Activated effector memory CD4-positive, alpha-beta T cell treated with Interleukin-2 at 50 U/mL for 16 hours (primary cell): ENCODE measurements around the gene M6PR.
"Not testable (repeated sequence)": the region's sequence is repeated elsewhere in the genome, so short reads cannot be mapped to it uniquely, and the experiment has no call there.

ENCODE experiments used
- DNase-seq: peaks from one replicate; pipeline ENCODE4 v3.0.0-alpha.2; 2020

The M6PR gene

DNA sequence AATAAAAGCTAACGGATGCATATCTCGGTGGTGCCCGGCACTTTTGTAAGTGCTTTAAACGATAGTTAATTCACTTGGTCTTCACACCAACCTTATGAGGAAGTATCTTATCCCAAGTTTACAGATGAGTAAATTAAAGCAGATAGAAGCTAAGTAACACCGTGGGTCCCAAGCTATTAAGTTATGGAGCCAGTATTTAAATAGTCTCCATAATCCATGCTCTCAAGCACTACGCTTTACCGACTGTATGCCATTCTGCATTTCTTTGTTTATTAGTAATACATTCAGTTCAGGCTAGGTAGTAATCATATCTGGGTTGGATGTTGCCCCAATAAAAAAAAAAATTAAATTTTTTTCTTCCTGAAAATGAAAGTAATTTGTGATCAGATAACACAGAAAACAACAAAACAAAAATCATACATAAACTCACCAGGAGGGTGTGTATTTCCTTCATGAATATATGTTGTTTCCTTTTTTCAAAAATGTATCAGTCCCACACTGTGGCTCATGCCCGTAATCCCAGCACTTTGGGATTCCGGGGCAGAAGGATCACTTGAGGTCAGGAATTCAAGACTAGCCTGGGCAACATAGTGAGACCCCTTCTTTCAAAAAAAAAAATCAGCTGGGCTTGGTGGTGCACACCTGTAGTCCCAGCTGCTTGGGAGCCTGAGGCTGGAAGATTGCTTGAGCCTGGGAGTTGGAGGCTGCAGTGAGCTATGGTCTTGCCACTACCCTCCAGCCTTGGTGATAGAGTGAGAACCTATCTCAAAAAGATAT, 1.4 kb upstream of the M6PR start:
- no peak for DNase-seq

DNA sequence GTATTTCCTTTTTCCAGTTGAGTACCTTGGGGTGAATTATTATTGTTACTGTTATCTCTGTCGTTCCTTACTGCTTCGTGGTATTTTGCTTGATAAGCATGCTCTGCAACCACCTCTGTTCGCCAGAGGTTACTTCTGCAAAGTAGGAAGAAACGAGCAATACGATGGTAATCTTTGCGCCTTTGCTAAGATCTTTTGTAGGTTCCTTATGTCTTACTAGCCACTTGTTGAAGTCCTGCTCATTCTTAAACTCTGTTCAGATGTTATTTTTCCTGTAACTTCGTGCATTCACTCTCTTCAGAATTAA, 729 bp upstream of the M6PR start:
- DNase-seq: no peak

DNA sequence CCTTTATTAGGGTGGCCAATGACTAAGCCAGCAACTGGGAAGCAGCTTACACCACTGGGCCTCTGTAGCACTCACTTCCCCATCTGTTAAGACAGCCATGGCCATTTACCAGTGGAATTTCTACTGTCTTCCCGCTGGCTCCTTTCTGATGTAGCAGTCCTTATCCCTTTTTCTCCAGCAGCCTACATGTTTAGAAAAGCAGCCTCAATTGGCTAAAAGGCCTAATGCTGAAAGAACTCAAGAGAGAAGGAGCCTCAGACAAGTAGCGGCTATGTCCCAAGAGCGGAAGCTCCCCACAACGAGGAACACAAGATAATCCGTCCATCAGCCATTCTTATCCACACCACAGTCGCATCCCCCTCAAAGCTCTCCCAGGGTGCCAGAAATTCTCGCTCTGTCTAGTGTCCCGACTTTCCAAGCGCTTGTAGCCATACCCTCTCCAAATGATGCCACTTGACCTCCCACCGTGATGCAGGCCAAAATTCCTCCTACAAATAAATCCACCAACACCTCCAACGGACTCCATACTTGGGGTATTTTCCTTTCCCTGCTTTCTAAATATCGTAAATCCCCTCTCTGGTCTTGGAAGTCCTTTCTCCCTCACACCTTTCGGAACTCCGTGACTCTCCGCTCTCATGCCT, 624 bp downstream of the M6PR start:
- DNase-seq: no peak

GRCh38 chr12:8947737-8948136, 1.7 kb downstream of the M6PR start:
- no peak for DNase-seq

DNA sequence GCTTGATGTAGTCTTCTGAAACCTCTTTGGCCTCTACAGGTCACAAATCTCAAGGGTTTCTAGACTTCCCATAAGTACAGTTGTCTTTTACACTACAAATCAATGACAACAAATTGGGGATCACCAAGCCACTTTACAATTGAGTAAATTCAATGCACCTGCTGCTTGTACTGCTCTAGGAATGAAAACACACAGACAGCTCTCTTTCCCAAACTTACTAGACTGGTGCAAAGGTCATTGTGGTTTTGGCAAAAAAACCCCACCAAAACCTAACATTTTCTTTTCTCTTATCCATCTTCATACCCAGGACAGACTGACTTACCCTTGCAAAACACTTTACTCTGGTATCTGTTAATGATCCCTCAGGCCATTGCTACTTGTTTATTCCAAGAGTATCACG, 2.7 kb downstream of the M6PR start:
- DNase-seq: no peak

DNA sequence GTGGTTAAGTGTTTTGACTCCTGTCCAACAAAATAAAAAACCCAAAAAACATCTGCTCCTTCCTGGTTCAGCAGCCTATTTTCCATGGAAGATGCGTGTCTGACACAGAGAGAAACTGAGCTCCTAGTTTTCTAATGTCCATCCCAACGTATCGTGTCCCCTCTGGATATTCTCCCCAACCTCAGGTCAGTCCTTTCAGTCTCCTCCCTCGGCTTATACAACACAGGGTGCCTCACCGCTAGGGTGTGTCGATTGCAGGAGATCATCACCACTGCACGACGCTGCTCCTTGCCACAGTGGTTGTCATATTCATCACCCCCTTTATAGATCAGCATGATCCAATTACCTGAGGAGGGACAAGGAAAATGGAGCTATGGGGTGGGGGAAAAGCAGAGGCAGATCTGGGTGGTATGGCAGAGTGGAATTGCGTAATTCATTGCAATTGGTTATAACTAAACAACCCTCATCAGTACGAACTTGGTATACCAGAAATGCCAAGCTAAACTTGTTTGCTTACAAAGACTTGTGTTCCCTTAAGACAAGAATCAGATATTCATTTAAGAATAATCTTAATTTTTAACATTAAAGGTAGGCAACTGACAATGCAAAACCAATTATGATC, 5.8 kb downstream of the M6PR start:
- DNase-seq: no peak

- DNase-seq: no peak
Measured at GRCh38 chr12:8941691-8942478, 7.6 kb downstream of the M6PR start.

DNA sequence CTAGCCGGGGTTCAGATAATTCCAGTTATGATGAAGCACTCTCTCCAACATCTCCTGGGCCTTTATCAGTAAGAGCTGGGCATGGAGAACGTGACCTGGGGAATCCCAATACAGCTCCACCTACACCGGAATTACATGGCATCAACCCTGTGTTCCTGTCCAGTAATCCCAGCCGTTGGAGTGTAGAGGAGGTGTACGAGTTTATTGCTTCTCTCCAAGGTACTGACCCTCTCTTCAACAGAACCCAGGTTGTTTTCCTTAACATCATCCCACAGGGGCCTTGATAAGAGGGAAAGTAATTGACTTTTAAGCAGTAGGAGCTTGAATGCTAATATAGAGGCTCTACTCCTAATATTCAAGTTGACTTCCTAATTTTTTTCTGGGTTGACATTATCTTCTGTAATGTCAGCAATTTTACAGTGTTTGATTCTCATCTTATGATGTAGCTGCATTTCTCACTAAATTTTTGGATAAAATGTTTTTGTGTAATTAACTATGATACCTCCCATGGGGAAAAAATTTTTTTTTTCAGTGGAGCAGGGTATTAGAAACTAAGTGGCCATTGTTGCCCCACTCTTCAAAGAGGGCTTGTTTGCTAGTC, 11.5 kb downstream of the M6PR start:
- not testable (repeated sequence) for DNase-seq

DNA sequence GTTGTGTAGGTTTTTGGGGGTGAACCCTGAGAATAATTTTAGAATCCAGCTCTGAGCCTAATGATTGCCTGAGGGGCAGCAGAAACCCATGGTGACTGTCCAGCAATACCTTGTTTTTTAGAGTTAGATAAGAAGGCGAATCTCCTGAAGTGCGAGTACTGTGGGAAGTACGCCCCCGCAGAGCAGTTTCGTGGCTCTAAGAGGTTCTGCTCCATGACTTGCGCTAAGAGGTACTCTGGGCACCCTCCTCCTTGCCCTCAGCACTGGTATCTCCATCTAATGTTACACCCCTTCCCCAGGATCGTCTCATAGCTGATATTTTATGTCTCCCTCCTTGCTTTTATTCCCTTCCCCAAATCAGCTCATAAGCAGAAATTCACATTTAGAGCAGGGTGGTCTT, 12.7 kb downstream of the M6PR start:
- DNase-seq: no peak

- DNase-seq: not testable (repeated sequence)
Measured at GRCh38 chr12:8934080-8934479, 15.4 kb downstream of the M6PR start.

DNA sequence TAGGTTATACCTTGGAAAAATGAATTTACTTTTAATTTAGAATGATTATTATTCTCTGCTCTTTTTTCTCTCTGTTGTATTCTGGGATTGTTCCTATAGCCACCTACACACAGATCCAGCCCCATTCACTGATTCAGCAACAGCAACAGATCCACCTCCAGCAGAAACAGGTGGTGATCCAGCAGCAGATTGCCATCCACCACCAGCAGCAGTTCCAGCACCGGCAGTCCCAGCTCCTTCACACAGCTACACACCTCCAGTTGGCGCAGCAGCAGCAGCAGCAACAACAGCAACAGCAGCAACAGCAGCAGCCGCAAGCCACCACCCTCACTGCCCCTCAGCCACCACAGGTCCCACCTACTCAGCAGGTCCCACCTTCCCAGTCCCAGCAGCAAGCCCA, 17.0 kb downstream of the M6PR start:
- DNase-seq: not testable (repeated sequence)

DNA sequence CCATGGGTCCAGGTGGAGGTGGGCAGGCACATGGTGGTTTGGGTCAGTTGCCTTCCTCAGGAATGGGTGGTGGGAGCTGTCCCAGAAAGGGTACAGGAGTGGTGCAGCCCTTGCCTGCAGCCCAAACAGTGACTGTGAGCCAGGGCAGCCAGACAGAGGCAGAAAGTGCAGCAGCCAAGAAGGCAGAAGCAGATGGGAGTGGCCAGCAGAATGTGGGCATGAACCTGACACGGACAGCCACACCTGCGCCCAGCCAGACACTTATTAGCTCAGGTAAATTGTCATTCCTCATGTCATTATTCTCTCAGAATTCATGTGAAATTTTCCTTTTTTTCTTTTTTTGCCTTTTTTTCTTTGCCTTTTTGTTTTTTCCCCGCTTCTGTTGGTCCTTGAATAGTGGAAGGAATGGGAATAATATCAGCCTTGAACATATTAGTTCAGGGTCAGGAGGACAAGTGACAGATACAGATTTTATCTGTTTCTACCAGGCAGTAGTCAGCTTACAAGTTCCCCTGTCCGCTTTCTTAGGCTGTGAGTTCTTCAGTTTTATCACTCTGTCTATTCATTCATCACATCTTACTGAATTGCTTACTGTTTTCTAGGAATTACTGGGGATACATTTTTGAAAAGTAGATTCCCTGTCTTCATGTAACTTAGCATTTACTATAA, 18.7 kb downstream of the M6PR start:
- DNase-seq: not testable (repeated sequence)

DNA sequence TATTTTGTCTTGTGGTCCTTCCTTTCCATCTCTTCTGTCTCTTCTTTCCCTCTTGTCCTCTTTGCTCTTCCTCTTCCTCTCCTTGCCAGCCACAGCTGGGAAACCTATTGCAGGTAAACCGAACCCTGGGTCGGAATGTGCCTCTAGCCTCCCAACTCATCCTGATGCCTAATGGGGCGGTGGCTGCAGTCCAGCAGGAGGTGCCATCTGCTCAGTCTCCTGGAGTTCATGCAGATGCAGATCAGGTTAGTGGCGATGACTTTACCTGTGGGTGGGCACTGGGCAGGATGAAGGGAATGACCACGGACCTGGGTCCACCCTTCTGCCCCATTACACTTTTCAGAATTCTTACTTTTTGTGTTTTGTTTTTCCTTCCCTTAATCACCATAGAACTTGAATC, 26.9 kb downstream of the M6PR start:
- DNase-seq: no peak

GRCh38 chr12:8919643-8920042, 29.8 kb downstream of the M6PR start:
- DNase-seq: not testable (repeated sequence)

- DNase-seq: no peak
Measured at GRCh38 chr12:8917751-8918150, 31.7 kb downstream of the M6PR start.

DNA sequence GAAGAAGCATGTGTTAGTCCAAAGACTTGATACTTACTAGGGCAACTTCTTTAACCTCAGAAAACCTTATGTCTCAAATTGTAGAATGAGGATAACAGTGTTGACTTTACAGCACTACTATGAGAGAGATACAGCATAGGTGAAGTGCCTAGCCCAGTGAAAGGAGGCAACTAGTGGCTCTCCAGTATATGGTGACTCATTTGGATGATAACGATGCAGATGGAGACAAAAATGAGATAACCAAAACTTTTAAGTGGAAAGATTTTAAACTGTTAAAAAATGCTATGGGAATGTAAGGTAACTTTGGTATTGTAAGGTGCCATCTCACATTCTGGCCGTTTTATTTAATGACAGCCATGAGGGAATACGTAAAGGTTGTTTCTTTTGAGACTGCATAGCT, 32.4 kb downstream of the M6PR start:
- no peak for DNase-seq

DNA sequence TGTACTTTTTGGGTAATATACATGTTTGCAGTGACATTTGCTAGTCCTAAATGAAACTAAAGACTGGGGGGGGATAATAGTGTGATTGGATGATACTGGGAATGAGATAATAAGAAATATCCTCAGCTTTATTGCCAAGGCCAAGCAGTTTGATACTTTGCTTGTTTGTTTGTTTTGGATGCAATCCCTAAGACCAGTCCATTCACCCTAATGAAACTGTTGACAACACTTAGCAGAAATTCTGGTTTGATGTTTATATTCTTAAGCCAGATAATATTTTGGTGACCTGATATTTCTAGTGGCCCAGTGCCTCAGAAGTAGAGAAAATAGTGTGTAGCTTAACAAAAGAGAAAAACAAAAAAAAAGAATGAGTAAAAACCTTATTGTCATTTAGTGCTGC, 33.3 kb downstream of the M6PR start:
- no peak for DNase-seq

DNA sequence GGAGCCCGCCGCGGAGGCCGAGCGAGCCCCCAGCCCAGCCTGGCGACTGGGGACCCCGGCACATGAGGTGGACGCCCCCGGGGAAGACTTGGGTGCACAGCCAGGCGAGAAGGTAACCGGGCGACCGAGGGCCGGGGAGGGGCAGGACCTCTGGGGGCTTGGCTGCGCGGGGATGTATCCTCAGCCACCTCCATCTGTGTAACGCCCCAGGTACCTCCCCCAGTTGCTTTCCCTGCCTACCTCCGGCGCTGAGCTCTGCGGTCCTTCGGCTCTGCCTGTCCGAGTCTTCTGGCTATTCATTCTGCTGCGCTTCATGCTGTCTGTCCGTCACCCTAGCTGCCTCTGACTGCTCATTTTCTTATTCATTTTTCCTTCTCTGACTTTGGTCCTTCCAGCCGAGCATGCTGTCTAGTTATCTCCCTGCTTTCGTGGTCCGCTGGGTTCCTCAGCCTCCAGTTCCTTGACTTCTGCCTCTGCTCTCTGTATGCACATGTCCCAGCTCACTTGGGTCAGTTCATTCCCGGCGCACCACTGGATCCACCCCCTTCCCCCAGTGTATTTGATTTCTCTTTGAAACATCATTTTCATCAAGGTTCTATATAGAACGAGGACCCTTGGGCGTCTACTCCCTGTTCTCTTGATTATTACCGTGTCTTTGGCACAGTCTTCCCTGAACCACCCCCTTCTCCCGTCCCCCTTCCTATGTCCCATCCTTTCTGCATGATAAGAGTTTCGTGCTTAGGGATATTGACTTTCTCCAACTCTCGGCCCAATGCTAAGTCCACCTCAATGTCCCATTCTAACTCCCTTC, 34.5 kb downstream of the M6PR start:
- DNase-seq: peak; percentile 62

DNA sequence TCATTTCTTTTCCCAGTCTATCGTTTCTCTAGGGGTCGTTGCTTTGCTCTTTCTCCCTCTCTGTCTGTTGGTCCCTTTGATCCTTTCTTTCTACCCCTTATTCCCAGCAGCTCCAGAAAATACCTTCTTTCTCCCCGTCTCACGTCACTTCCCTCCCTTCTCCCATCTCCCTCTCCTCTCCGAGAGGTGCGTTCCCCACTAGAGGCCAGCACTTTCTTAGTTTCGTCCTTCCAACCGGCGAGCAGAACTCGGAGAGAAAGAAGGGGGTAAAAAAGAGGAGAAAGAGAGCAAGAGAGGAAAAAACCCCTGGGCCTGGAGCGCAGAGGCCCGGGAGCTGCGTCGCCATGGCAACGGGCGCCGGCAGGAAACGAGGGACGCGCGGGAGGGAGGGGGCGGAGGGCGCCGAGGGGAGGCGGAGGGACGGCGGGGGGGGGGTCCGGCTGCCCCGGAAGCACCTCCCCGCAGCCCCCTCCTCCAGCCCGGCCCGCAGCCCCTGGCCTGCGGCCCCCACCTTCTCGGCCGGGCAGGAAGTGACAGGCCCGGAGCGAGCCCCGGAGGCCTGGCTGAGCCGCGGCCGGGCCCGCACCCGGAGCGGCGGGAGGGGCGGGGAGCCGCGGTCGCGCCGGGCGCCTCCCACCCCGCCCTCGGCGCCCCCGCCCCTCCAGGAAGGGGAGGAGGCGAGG, 35.3 kb downstream of the M6PR start, which contains the start of gene PHC1:
Gene PHC1, plus strand, starts transcription at position 477 of the 683 bp plus-strand sequence. CDS start 3,169 bp downstream, outside the sequence.
- DNase-seq: peak; percentile 74

GRCh38 chr12:8913702-8914032, 35.8 kb downstream of the M6PR start:
- DNase-seq: no peak

DNA sequence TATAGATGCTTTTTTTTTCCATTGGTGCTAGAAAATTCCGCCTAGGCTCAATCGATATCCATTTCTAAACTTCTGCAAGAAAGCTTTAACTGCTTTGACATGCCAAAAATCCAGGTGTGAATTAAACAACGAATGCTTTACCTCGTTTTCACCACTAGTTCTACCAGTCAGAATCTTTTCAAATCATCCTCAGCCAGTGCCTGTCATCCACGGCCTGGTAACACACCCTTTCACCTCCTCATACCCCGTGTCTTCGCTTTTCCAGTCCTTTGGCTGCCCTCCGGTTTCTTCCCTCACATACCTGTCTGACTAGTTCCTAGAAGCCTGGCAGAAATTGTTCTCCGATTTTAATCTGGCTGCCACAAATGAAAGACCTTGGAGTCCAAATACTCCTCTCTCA, 36.5 kb downstream of the M6PR start:
- no peak for DNase-seq
